ENCODE results near the gene COPS9.

- TF ChIP-seq, protein P1, sequence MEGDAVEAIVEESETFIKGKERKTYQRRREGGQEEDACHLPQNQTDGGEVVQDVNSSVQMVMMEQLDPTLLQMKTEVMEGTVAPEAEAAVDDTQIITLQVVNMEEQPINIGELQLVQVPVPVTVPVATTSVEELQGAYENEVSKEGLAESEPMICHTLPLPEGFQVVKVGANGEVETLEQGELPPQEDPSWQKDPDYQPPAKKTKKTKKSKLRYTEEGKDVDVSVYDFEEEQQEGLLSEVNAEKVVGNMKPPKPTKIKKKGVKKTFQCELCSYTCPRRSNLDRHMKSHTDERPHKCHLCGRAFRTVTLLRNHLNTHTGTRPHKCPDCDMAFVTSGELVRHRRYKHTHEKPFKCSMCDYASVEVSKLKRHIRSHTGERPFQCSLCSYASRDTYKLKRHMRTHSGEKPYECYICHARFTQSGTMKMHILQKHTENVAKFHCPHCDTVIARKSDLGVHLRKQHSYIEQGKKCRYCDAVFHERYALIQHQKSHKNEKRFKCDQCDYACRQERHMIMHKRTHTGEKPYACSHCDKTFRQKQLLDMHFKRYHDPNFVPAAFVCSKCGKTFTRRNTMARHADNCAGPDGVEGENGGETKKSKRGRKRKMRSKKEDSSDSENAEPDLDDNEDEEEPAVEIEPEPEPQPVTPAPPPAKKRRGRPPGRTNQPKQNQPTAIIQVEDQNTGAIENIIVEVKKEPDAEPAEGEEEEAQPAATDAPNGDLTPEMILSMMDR (IDR thresholded peaks at IDR 0.05) = no peak
- TF ChIP-seq, protein P2, sequence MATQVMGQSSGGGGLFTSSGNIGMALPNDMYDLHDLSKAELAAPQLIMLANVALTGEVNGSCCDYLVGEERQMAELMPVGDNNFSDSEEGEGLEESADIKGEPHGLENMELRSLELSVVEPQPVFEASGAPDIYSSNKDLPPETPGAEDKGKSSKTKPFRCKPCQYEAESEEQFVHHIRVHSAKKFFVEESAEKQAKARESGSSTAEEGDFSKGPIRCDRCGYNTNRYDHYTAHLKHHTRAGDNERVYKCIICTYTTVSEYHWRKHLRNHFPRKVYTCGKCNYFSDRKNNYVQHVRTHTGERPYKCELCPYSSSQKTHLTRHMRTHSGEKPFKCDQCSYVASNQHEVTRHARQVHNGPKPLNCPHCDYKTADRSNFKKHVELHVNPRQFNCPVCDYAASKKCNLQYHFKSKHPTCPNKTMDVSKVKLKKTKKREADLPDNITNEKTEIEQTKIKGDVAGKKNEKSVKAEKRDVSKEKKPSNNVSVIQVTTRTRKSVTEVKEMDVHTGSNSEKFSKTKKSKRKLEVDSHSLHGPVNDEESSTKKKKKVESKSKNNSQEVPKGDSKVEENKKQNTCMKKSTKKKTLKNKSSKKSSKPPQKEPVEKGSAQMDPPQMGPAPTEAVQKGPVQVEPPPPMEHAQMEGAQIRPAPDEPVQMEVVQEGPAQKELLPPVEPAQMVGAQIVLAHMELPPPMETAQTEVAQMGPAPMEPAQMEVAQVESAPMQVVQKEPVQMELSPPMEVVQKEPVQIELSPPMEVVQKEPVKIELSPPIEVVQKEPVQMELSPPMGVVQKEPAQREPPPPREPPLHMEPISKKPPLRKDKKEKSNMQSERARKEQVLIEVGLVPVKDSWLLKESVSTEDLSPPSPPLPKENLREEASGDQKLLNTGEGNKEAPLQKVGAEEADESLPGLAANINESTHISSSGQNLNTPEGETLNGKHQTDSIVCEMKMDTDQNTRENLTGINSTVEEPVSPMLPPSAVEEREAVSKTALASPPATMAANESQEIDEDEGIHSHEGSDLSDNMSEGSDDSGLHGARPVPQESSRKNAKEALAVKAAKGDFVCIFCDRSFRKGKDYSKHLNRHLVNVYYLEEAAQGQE (IDR thresholded peaks at IDR 0.05; ENCODE audit: insufficient read depth in 1 of 2, low read depth in 2 of 2, low read length in 1 of 2) = no peak
These were observed 4.4 kb upstream of the COPS9 start, which contains the start of gene OTOS for GRCh38 chr2:240140511-240140910.
